ENCODE results near the gene EFCC1.
"Not testable (repeated sequence)": the region's sequence is repeated elsewhere in the genome, so short reads cannot be mapped to it uniquely, and the experiment has no call there.

The EFCC1 gene

DNA sequence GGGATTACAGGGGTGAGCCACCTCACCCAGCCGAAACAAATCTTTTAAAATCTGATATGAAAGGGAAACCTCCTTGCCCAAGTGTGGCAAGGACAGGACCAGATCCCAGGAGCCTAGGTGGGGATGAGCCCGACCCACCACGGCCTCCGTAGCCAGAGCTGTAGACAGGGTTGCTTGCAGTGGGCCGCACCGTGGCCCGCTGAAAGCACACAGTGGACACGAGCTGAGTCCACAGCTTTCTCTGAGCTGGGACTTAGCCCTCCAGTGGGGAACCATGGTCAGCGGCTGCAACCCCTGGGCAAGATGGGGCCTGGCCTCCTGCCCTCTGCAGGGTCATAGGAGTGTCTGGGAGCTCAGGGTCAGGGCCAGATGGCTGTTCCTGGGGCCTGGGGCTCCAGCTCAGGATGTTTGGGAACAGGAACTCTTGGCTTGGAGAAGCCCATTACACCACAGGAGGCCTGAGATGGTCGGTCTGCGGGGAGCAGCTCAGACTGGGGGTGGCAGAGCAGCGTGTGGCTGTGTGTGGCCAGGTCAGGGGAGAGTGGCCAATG is 84.1 kb downstream of the EFCC1 start:
- no peak for DNase-seq

- DNase-seq, result no peak
Observed at GRCh38 chr3:129085818-129086217, 84.7 kb downstream of the EFCC1 start.

DNA sequence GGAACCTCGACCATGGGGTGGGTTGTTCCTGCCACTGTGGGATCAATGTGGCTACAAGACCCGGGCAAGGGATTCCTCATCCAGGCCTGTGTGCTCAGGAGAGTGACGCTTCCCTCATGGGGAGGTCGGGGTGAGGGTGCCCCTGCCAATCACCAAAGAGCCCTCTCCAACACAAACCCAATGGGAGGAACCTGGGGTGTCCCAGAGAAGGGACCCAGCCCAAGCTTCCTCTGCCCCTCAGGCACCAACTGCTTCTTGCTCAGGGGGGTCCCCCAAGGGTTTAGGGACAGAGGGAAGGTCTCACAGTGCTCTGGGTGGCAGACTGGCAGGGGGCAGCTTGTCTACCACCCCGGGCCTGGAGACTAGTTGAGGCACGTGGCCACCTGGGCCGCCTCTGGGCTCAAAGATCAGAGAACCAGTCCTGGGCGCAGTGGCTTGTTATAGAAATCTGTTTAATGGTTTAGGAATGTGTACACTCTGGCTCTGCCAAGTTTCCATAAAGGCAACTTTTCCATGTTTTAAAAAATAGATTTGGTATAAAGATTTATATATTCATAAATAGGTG is 86.1 kb downstream of the EFCC1 start:
- DNase-seq, result no peak

DNA sequence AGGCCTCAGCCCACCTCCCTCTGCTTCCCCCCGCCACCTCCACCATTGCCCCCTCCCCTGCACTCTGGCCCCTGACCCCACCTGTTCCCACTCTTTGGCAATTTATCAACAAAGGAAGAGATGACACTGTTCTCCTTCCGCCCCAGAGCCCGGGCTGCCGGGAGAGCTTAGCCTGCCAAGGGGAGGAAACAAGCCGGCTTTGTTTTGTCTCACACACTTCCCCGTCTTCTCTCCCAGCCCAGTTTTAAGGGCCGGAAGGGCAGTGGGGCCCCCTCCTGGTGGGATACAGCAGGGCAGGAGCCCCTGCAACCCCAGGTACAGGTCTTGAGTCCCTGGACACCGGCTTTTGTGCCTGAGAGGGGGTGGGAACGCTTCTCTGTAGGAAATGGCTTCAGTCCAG is 86.8 kb downstream of the EFCC1 start:
- DNase-seq, result not testable (repeated sequence)

- DNase-seq, result not testable (repeated sequence)
Observed at GRCh38 chr3:129088312-129088711, 87.2 kb downstream of the EFCC1 start.

All from effector CD4-positive, alpha-beta T cell (primary cell).